Fibroblast of villous mesenchyme (primary cell): ENCODE data around the gene TBC1D5. TPM values are rescaled to one million over a fixed set of nuclear protein-coding genes. Genes with fewer than 3 reads are reported as not detected.
A peak's percentile ranks its signal among the peaks of the same experiment; 100 is the strongest.
"Not testable (repeated sequence)": the region's sequence is repeated elsewhere in the genome, so short reads cannot be mapped to it uniquely, and the experiment has no call there.

ENCODE experiments used
- DNase-seq: peaks from one replicate; pipeline ENCODE4 v3.0.0-alpha.2; 2010; ENCODE audit warnings: low read depth
- H3K4me3 ChIP-seq: 2 replicates; pipeline ENCODE4 v1.5.1; 2011; ENCODE audit warnings: low read depth, mild to moderate bottlenecking, low read length
- CTCF ChIP-seq: IDR thresholded peaks from 2 replicates; pipeline ENCODE4 v1.5.1; 2012; ENCODE audit warnings: low read depth, mild to moderate bottlenecking, low read length; ENCODE audit not compliant: insufficient read depth
- total RNA-seq: library from RNA; depleted of rRNA; stranded (reverse); fragments of >200 nt; gene quantifications from 2 replicates; pipeline ENCODE4 v1.2.3, GENCODE V29; 2012

The TBC1D5 gene
- total RNA-seq, 1 donor, result 107 TPM

- peak; percentile 90 for DNase-seq
- TF ChIP-seq CTCF, result no peak
- no peak overlapping the region for H3K4me3 ChIP-seq
These were observed 102.7 kb downstream of the TBC1D5 start for GRCh38 chr3:17639765-17640164.

GRCh38 chr3:17639257-17639656 lies 103.2 kb downstream of the TBC1D5 start:
- TF ChIP-seq CTCF, result no peak
- no peak overlapping the region for H3K4me3 ChIP-seq
- DNase-seq, result peak; percentile 60

GRCh38 chr3:17638356-17638755 lies 104.1 kb downstream of the TBC1D5 start:
- no peak overlapping the region for H3K4me3 ChIP-seq
- DNase-seq, result peak; percentile 28

GRCh38 chr3:17635675-17636074 lies 106.8 kb downstream of the TBC1D5 start:
- H3K4me3 ChIP-seq, DNase-seq: not testable (repeated sequence)

More at GRCh38 chr3:17638356-17638755, 104.1 kb downstream of the TBC1D5 start:
- no peak for TF ChIP-seq CTCF

- no peak for TF ChIP-seq CTCF
- DNase-seq, result no peak
- no peak overlapping the region for H3K4me3 ChIP-seq
These were observed 107.5 kb downstream of the TBC1D5 start for GRCh38 chr3:17634964-17635363.

- no peak for DNase-seq
- no peak overlapping the region for H3K4me3 ChIP-seq
- no peak for TF ChIP-seq CTCF
These were observed 108.2 kb downstream of the TBC1D5 start for GRCh38 chr3:17634201-17634600.

- no peak for TF ChIP-seq CTCF
- DNase-seq, result peak; percentile 77
- H3K4me3 ChIP-seq, result no peak overlapping the region
These were observed 109.9 kb downstream of the TBC1D5 start for GRCh38 chr3:17632401-17633100.
